OCI-LY1 (cell line): ENCODE results near the gene ZNF527.

Experiments
- CTCF ChIP-seq: fragments of 200-600 bp; sonication (generic), shearing (Covaris generic); IDR thresholded peaks from 2 replicates; pipeline ENCODE4 v1.5.1; 2017; ENCODE audit warnings: mild to moderate bottlenecking, antibody characterized with exemption, low read length, moderate library complexity, mixed read lengths
- EZH2 ChIP-seq: fragments of 200-600 bp; sonication (generic), shearing (Covaris generic); IDR thresholded peaks from 2 replicates; pipeline ENCODE4 v1.8.0; 2017; ENCODE audit warnings: borderline replicate concordance, mixed run types, mild to moderate bottlenecking, antibody characterized with exemption, low read length, moderate library complexity, mixed read lengths

- TF ChIP-seq CTCF, result no peak; the same call in 1 of the 2 replicates
- no peak for TF ChIP-seq EZH2
Observed at GRCh38 chr19:37370880-37371661, at the start of gene ZNF527.
